HG03460 (cell line): ENCODE measurements around the gene CLECL1.
"Not testable (repeated sequence)": the region's sequence is repeated elsewhere in the genome, so short reads cannot be mapped to it uniquely, and the experiment has no call there.

Experiments used
- ATAC-seq: cut with Tn5 transposase; IDR thresholded peaks from one replicate; pipeline ENCODE4 v1.9.1; 2021; ENCODE audit not compliant: unreplicated experiment

The CLECL1 gene

DNA sequence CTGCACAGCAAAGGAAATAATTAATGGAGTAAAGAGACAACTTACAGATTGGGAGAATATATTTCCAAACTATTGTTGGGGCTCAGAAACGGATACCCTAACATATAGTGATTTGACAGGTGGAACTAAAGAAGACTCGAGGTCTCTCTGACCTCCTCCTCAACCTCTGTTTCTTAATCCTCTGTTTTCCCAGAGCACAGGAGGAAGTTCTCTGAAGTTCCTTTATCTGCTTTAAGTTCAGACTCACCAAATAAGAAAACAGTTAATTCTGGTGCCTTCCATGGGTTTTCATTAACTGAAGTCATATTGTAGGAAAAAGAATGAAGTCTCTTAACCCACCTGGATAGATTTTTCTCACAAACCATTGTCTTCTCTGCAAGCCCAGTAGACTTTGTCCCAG lies 34.2 kb downstream of the CLECL1 start:
- no peak for ATAC-seq

DNA sequence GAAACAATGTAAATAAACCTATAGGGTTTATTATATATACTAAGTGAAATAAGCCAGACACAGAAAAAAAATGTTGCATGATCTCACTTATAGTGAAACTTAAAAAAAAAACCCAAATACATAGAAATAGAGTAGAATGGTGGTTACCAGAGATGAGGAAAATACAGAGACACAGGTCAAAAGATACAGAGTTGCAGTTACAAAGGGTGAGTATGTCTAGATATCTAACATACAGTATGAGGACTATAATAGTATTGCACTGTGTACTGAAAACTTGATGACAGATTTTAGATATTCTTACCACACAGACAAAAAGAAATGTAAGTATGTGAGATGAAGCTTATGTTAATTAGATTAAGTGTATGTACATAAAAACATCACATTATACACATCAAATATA lies 35.3 kb downstream of the CLECL1 start:
- ATAC-seq, result no peak

- ATAC-seq, result not testable (repeated sequence)
These were observed 37.2 kb downstream of the CLECL1 start for GRCh38 chr12:9695661-9696060.

DNA sequence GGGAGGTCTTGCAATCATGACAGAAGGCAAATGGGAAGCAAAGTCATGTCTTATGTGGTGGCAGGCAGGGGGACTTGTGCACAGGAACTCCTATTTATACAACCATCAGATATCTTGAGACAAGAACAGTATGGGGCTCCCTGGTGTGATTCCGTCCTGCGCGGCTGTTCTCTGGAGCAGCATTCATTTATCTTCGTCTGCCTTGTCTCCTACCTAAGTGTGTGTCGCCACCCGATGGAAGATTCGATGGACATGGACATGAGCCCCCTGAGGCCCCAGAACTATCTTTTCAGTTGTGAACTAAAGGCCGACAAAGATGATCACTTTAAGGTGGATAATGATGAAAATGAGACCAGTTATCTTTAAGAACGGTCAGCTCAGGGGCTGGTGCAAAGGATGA lies 37.7 kb downstream of the CLECL1 start:
- ATAC-seq, result not testable (repeated sequence)

DNA sequence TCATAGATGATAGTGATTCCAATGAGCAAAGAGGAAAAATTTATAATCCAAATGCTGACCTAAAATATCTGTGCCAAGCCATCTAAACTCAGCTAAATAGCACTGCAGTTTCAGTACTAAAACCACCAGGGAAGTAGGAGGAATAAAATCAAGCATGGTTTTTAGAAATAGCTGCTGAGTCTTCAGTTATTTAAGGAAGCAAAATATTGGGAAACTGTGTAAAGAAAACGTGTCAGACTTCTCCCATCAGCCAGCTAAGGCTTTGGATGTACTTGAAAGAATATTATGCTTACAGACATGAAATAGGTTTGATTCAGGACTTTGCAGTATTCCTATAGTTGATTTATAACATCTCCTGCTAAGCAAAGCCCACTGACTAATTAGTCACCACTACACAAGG lies 38.7 kb downstream of the CLECL1 start:
- no peak for ATAC-seq

DNA sequence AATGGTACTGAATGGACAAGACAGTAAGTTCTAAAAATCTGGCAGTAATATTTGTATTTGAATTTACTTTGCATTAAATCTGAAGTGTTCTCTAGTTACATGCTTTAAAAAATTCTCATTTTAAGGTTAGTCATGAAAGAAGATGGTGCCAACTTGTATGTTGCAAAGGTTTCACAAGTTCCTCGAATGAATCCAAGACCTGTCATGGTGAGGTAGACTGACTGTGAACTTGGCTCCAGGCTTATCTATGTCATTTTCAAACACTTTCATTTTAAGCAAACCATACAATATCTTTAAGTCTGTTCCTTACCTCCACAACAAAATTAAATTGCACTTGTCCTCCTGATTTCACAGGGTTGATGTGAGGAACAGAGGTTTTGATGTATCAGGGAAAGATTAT lies 40.0 kb downstream of the CLECL1 start:
- ATAC-seq, result no peak

- ATAC-seq, result no peak
These were observed 45.7 kb downstream of the CLECL1 start for GRCh38 chr12:9687228-9687627.

- no peak for ATAC-seq
These were observed 47.0 kb downstream of the CLECL1 start for GRCh38 chr12:9685915-9686314.

GRCh38 chr12:9685366-9685765 lies 47.5 kb downstream of the CLECL1 start:
- ATAC-seq, result not testable (repeated sequence)

DNA sequence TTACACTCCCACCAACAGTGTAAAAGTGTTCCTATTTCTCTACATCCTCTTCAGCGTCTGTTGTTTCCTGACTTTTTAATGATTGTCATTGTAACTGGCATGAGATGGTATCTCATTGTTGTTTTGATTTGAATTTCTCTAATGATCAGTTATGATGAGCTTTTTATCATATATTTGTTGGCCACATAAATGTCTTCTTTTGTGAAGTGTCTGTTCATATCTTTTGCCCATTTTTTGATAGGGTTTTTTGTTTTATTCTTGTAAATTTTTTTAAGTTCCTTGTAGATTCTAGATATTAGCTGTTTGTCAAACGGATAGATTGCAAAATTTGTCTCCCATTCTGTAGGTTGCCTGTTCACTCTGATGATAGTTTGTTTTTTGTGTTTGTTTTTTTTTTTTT lies 49.9 kb downstream of the CLECL1 start:
- ATAC-seq, result not testable (repeated sequence)

GRCh38 chr12:9682508-9682907 lies 50.4 kb downstream of the CLECL1 start:
- not testable (repeated sequence) for ATAC-seq

DNA sequence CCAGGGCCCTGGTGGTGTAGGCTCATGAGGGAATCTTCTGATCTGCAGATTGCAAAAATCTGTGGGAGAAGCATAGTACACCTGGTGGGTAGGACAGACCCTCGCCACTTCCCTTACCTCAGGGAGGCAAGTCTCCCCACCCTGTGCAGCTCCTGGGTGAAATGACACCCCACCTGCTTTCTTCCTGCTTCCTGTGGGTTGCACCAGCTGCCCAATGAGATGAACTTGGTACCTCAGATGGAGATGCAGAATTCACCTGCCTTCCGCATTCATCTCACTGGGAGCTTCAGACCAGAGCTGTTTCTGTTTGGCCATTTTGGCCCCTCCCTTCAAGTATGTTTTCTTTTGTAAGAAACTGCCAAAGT lies 58.7 kb downstream of the CLECL1 start:
- peak; percentile 29 for ATAC-seq

- peak; percentile 37 for ATAC-seq
These were observed 59.3 kb downstream of the CLECL1 start for GRCh38 chr12:9673404-9674225.
